ENCODE results near the gene XCR1. TPM values are rescaled to one million over a fixed set of nuclear protein-coding genes. Genes with fewer than 3 reads are reported as not detected.

Gene XCR1
- total RNA-seq, 2 donors from 2014 or later, result not detected

DNA sequence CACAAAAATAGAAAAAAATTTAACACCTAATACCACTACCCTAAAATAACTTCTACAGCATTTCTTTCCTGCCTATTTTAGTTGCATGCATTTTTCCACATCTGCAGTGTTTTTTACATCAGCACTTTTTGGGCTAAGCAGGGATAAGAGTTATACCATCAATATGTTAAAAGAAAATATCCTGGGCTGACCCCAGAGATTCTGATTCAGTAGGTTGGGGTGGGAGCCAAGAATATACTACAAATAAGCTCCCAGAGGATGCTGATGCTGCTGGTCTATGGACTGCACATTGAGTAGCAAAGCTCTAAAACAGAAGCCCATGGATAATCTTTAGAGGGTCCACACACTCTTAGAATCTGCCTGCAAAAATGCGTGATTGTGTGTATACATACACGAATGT lies 46.5 kb downstream of the XCR1 start:
- no peaks in the 10 kb centered on the region for H3K9me3 Mint-ChIP-seq
- H3K27ac Mint-ChIP-seq, result no peak overlapping the region
- Histone ChIP-seq H3K9ac (ENCODE audit: extremely low read depth, low read length, poor library complexity, severe bottlenecking) (no peak overlapping the region), H3K9me3 (ENCODE audit: control insufficient read depth, low read length) (no peaks in the 10 kb centered on the region), H3K27me3 (ENCODE audit: control insufficient read depth, insufficient read depth, low read length, poor library complexity, severe bottlenecking) (no peaks in the 10 kb centered on the region), H3K4me3 (ENCODE audit: low read length) (no peak overlapping the region), H3K4me1 (ENCODE audit: control insufficient read depth, insufficient read depth, low read length) (peaks cover 6% of the 10 kb centered on the region), H3K36me3 (ENCODE audit: control insufficient read depth, insufficient read depth, low read length) (peaks cover 70% of the 10 kb centered on the region), H3K27ac (ENCODE audit: low read depth, low read length) (no peak overlapping the region)
- TF ChIP-seq CTCF (conservative IDR thresholded peaks at IDR 0.05), result no peak
- H3K4me3 Mint-ChIP-seq, result no peak overlapping the region
- peaks cover 47% of the 10 kb centered on the region for H3K36me3 Mint-ChIP-seq (ENCODE audit: low read depth)
- H3K27me3 Mint-ChIP-seq (ENCODE audit: insufficient read depth), result no peaks in the 10 kb centered on the region
- 90 to 96% methylated on average over 2 of the region's 2 CpGs for WGBS, 2 experiments (ENCODE audit: insufficient coverage in 1 of 2, insufficient read length in 1 of 2)
- H3K4me1 Mint-ChIP-seq, result peaks cover 3% of the 10 kb centered on the region
- DNase-seq, result no peak

GRCh38 chr3:45980229-45980813 lies 47.0 kb downstream of the XCR1 start:
- Mint-ChIP-seq H3K4me1 (no peaks in the 10 kb centered on the region), H3K36me3 (ENCODE audit: low read depth) (peaks cover 50% of the 10 kb centered on the region), H3K27ac (no peak overlapping the region), H3K9me3 (no peaks in the 10 kb centered on the region), H3K4me3 (no peak overlapping the region), H3K27me3 (ENCODE audit: insufficient read depth) (no peaks in the 10 kb centered on the region)
- Histone ChIP-seq H3K27me3 (ENCODE audit: control insufficient read depth, insufficient read depth, low read length, poor library complexity, severe bottlenecking) (no peaks in the 10 kb centered on the region), H3K9me3 (ENCODE audit: control insufficient read depth, low read length) (no peaks in the 10 kb centered on the region), H3K9ac (ENCODE audit: extremely low read depth, low read length, poor library complexity, severe bottlenecking) (no peak overlapping the region), H3K4me3 (ENCODE audit: low read length) (no peak overlapping the region), H3K4me1 (ENCODE audit: control insufficient read depth, insufficient read depth, low read length) (peaks cover under 1% of the 10 kb centered on the region), H3K36me3 (ENCODE audit: control insufficient read depth, insufficient read depth, low read length) (peaks cover 70% of the 10 kb centered on the region), H3K27ac (ENCODE audit: low read depth, low read length) (no peak overlapping the region)
- no peak for DNase-seq
- no peak for TF ChIP-seq CTCF (conservative IDR thresholded peaks at IDR 0.05)
- 97% methylated on average over 6 of the region's 7 CpGs; no CpG with 5 or more reads in 1 of the 2 experiments for WGBS, 2 experiments (ENCODE audit: insufficient coverage in 1 of 2, insufficient read length in 1 of 2)

DNA sequence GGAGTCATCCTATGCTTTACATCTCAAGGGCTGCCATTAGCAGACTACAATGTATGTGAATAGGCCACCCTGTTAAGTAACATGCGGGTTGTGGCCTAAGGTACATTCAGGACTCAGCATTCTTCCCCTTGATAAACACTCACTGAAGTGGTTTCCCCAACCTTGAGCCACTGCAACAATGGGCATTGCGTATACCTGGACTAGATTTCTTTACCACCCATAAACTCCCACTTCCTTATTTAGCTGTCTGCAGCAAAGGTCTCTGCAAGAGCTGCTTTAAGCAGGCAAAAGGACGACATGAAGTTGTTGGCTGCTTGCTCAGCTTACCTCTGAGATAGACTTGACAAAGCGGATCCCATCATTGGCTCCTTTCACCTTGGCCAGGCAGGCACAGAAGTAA lies 47.9 kb downstream of the XCR1 start:
- H3K27ac Mint-ChIP-seq, result no peak overlapping the region
- DNase-seq, result no peak
- Histone ChIP-seq H3K27me3 (ENCODE audit: control insufficient read depth, insufficient read depth, low read length, poor library complexity, severe bottlenecking) (no peaks in the 10 kb centered on the region), H3K9ac (ENCODE audit: extremely low read depth, low read length, poor library complexity, severe bottlenecking) (no peak overlapping the region), H3K36me3 (ENCODE audit: control insufficient read depth, insufficient read depth, low read length) (peaks cover 75% of the 10 kb centered on the region), H3K27ac (ENCODE audit: low read depth, low read length) (no peak overlapping the region), H3K9me3 (ENCODE audit: control insufficient read depth, low read length) (no peaks in the 10 kb centered on the region), H3K4me1 (ENCODE audit: control insufficient read depth, insufficient read depth, low read length) (no peaks in the 10 kb centered on the region), H3K4me3 (ENCODE audit: low read length) (no peak overlapping the region)
- no peaks in the 10 kb centered on the region for H3K4me1 Mint-ChIP-seq
- WGBS, 2 experiments (ENCODE audit: insufficient coverage in 1 of 2, insufficient read length in 1 of 2), result 95 to 97% methylated on average over 4 of the region's 4 CpGs
- H3K27me3 Mint-ChIP-seq (ENCODE audit: insufficient read depth), result no peaks in the 10 kb centered on the region
- TF ChIP-seq CTCF (conservative IDR thresholded peaks at IDR 0.05), result no peak
- peaks cover 52% of the 10 kb centered on the region for H3K36me3 Mint-ChIP-seq (ENCODE audit: low read depth)
- no peaks in the 10 kb centered on the region for H3K9me3 Mint-ChIP-seq
- H3K4me3 Mint-ChIP-seq, result no peak overlapping the region
